GM21619 (cell line): Measurements from ENCODE around the gene UTS2.

Experiments
- ATAC-seq: cut with Tn5 transposase; IDR thresholded peaks from one replicate; pipeline ENCODE4 v1.9.1; 2021; ENCODE audit not compliant: unreplicated experiment

Gene UTS2

GRCh38 chr1:7813677-7814373 lies 39.0 kb downstream of the UTS2 start:
- ATAC-seq, result no peak

GRCh38 chr1:7811476-7811875 lies 41.4 kb downstream of the UTS2 start:
- no peak for ATAC-seq

- no peak for ATAC-seq
These were observed 42.5 kb downstream of the UTS2 start for GRCh38 chr1:7810395-7810794.

GRCh38 chr1:7809742-7810141 lies 43.1 kb downstream of the UTS2 start:
- ATAC-seq, result no peak

GRCh38 chr1:7808253-7808844 lies 44.5 kb downstream of the UTS2 start:
- ATAC-seq, result no peak

- no peak for ATAC-seq
These were observed 47.4 kb downstream of the UTS2 start for GRCh38 chr1:7805460-7805859.
